ENCODE measurements around the gene NUTF2. TPM values are rescaled to one million over a fixed set of nuclear protein-coding genes. Genes with fewer than 3 reads are reported as not detected.

NUTF2 gene
- total RNA-seq, 1 experiment from 2014 or later, result 200 TPM

DNA sequence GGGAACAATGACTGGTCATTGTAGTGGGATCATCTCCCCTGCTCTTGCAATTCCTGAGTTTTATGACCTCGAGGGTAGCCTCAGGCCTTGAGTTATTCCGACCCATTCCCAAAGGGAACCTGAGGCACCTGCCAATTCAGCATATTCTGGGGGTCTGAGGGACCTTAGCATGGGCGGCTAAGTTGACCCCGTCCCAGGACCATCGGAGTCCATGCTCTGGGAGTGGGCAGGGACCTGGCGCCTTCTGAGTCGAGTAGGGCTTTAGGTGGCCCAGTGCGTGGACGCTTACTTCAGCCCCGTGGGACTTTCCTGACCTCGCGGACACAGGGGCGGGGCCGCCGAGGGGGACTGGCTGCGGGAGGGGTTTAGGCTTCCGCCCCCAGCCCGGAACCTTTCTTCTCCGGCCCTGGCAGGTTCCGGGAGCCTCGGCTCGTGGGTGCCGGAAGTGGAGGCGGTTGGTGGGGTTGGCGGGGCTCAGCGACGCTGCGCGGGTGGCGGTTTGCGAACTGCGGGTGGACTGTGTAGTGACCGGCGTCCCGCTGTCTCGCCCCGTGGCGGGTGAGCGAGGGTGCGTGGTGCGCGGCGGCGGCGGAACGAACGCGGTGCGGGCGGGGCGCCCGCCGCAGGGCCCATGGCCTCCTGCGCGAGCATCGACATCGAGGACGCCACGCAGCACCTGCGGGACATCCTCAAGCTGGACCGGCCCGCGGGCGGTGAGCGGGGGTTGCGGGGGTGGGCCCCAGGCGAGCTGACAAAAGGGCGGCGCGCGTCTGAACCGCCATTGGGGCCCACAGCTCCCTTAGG is 26.1 kb downstream of the NUTF2 start, which contains the start of gene EDC4 (continued):
- TF ChIP-seq, protein P1, sequence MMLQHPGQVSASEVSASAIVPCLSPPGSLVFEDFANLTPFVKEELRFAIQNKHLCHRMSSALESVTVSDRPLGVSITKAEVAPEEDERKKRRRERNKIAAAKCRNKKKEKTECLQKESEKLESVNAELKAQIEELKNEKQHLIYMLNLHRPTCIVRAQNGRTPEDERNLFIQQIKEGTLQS (CRISPR knock-in tag; conservative IDR thresholded peaks at IDR 0.05), result 0 out of 2 replicates have a peak, but pooled peaks have one; percentile 26
- TF ChIP-seq TEAD1 (CRISPR knock-in tag; IDR thresholded peaks at IDR 0.05) (peak; percentile 61; the same call in 1 of the 2 replicates), SMAD3 (CRISPR knock-in tag; IDR thresholded peaks at IDR 0.05; ENCODE audit: borderline replicate concordance) (peak; percentile 86; the same call in 1 of the 2 replicates), HMGA2 (CRISPR knock-in tag; IDR thresholded peaks at IDR 0.05) (no peak), RORB (CRISPR knock-in tag; IDR thresholded peaks at IDR 0.05) (no peak), RELA (CRISPR knock-in tag; IDR thresholded peaks at IDR 0.05; ENCODE audit: borderline replicate concordance) (peak; percentile 88; the same call in 1 of the 2 replicates), MXD4 (CRISPR knock-in tag; IDR thresholded peaks at IDR 0.05; ENCODE audit: borderline replicate concordance) (no peak), ZNF317 (CRISPR knock-in tag; IDR thresholded peaks at IDR 0.05; ENCODE audit: borderline replicate concordance, low read depth) (peak; percentile 15; the same call in 1 of the 2 replicates), FOXK1 (CRISPR knock-in tag; IDR thresholded peaks at IDR 0.05) (peak; percentile 87), CBFB (CRISPR knock-in tag; IDR thresholded peaks at IDR 0.05; ENCODE audit: low read depth) (no peak), NFE2L1 (CRISPR knock-in tag; IDR thresholded peaks at IDR 0.05) (peak; percentile 86; the same call in 1 of the 2 replicates), AR (CRISPR knock-in tag; IDR thresholded peaks at IDR 0.05) (no peak), CDX4 (CRISPR knock-in tag; IDR thresholded peaks at IDR 0.05; ENCODE audit: borderline replicate concordance) (0 out of 2 replicates have a peak, but pooled peaks have one; percentile 61), TCF7 (CRISPR knock-in tag; IDR thresholded peaks at IDR 0.05; ENCODE audit: low read depth) (peak; percentile 86), NR1H2 (CRISPR knock-in tag; IDR thresholded peaks at IDR 0.05) (no peak), NFYB (CRISPR knock-in tag; conservative IDR thresholded peaks at IDR 0.05; ENCODE audit: low read depth) (no peak; the same call in 1 of the 2 replicates), CREB1 (CRISPR knock-in tag; IDR thresholded peaks at IDR 0.05) (no peak), ZBTB21 (CRISPR knock-in tag; IDR thresholded peaks at IDR 0.05; ENCODE audit: borderline replicate concordance) (no peak)
- TF ChIP-seq, protein P2, sequence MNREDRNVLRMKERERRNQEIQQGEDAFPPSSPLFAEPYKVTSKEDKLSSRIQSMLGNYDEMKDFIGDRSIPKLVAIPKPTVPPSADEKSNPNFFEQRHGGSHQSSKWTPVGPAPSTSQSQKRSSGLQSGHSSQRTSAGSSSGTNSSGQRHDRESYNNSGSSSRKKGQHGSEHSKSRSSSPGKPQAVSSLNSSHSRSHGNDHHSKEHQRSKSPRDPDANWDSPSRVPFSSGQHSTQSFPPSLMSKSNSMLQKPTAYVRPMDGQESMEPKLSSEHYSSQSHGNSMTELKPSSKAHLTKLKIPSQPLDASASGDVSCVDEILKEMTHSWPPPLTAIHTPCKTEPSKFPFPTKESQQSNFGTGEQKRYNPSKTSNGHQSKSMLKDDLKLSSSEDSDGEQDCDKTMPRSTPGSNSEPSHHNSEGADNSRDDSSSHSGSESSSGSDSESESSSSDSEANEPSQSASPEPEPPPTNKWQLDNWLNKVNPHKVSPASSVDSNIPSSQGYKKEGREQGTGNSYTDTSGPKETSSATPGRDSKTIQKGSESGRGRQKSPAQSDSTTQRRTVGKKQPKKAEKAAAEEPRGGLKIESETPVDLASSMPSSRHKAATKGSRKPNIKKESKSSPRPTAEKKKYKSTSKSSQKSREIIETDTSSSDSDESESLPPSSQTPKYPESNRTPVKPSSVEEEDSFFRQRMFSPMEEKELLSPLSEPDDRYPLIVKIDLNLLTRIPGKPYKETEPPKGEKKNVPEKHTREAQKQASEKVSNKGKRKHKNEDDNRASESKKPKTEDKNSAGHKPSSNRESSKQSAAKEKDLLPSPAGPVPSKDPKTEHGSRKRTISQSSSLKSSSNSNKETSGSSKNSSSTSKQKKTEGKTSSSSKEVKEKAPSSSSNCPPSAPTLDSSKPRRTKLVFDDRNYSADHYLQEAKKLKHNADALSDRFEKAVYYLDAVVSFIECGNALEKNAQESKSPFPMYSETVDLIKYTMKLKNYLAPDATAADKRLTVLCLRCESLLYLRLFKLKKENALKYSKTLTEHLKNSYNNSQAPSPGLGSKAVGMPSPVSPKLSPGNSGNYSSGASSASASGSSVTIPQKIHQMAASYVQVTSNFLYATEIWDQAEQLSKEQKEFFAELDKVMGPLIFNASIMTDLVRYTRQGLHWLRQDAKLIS (CRISPR knock-in tag; IDR thresholded peaks at IDR 0.05; ENCODE audit: borderline replicate concordance), result no peak
- TF ChIP-seq, protein P3, sequence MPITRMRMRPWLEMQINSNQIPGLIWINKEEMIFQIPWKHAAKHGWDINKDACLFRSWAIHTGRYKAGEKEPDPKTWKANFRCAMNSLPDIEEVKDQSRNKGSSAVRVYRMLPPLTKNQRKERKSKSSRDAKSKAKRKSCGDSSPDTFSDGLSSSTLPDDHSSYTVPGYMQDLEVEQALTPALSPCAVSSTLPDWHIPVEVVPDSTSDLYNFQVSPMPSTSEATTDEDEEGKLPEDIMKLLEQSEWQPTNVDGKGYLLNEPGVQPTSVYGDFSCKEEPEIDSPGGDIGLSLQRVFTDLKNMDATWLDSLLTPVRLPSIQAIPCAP (CRISPR knock-in tag; IDR thresholded peaks at IDR 0.05), result peak; percentile 65; the same call in 1 of the 2 replicates
- TF ChIP-seq, protein P4, sequence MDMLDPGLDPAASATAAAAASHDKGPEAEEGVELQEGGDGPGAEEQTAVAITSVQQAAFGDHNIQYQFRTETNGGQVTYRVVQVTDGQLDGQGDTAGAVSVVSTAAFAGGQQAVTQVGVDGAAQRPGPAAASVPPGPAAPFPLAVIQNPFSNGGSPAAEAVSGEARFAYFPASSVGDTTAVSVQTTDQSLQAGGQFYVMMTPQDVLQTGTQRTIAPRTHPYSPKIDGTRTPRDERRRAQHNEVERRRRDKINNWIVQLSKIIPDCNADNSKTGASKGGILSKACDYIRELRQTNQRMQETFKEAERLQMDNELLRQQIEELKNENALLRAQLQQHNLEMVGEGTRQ (CRISPR knock-in tag; IDR thresholded peaks at IDR 0.05), result no peak
- TF ChIP-seq, protein P5, sequence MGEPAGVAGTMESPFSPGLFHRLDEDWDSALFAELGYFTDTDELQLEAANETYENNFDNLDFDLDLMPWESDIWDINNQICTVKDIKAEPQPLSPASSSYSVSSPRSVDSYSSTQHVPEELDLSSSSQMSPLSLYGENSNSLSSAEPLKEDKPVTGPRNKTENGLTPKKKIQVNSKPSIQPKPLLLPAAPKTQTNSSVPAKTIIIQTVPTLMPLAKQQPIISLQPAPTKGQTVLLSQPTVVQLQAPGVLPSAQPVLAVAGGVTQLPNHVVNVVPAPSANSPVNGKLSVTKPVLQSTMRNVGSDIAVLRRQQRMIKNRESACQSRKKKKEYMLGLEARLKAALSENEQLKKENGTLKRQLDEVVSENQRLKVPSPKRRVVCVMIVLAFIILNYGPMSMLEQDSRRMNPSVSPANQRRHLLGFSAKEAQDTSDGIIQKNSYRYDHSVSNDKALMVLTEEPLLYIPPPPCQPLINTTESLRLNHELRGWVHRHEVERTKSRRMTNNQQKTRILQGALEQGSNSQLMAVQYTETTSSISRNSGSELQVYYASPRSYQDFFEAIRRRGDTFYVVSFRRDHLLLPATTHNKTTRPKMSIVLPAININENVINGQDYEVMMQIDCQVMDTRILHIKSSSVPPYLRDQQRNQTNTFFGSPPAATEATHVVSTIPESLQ (CRISPR knock-in tag; IDR thresholded peaks at IDR 0.05), result no peak
- TF ChIP-seq, protein P6, sequence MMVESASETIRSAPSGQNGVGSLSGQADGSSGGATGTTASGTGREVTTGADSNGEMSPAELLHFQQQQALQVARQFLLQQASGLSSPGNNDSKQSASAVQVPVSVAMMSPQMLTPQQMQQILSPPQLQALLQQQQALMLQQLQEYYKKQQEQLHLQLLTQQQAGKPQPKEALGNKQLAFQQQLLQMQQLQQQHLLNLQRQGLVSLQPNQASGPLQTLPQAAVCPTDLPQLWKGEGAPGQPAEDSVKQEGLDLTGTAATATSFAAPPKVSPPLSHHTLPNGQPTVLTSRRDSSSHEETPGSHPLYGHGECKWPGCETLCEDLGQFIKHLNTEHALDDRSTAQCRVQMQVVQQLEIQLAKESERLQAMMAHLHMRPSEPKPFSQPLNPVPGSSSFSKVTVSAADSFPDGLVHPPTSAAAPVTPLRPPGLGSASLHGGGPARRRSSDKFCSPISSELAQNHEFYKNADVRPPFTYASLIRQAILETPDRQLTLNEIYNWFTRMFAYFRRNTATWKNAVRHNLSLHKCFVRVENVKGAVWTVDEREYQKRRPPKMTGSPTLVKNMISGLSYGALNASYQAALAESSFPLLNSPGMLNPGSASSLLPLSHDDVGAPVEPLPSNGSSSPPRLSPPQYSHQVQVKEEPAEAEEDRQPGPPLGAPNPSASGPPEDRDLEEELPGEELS (CRISPR knock-in tag; IDR thresholded peaks at IDR 0.05), result peak; percentile 52

Measured in WTC11 (cell line).